Measurements from ENCODE around the gene DNAJC8. TPM values are rescaled to one million over a fixed set of nuclear protein-coding genes. Genes with fewer than 3 reads are reported as not detected.

Gene DNAJC8
- total RNA-seq, 5 donors from 2014 or later (not counting 1 experiment from before 2014, with no cell fraction given) = 61.8 to 68.0 (median 67.2) TPM

DNA sequence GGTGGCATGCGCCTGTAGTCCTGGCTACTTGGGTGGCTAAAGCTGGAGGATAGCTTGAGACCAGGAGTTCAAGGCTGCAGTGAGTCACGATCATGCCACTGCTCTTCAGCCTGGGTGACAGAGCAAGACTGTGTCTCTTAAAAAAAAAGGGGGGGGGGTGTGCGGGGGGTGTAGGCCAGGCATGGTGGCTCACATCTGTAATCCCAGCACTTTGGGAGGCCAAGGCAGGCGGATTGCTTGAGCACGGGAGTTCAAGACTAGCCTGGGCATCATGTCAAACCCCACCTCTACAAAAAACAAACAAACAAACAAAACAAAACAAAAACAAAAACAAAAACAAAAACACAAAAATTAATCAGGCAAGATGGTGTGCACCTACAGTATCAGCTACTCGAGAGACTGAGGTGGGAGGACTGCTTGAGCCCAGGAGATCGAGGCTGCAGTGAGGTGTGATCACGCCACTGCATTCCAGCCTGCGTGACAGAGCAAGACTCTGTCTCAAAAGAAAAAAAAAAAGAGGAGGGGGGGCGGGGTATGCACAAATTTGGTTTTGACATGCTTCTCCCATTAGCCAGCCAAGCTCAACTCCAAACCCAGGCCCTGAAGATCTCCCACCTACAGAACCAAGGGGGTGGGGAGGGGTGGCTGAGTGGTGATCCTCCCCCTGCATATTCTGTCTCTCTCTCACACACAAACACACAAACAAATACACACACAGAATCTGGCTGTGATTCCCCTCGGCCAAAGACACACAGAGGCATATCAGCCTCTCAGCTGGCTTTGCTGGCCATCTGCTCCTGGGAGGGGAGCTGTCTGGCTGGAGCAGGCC lies 59.5 kb downstream of the DNAJC8 start:
- Histone ChIP-seq H3K4me1 (ENCODE audit: control insufficient read depth in 1 of 2, extremely low read depth in 1 of 2, insufficient read depth in 2 of 2, low read length in 2 of 2) (peaks cover 17 to 53% of the 10 kb centered on the region in 2 experiments), H3K36me3 (ENCODE audit: control insufficient read depth in 2 of 2, extremely low read depth in 1 of 2, insufficient read depth in 1 of 2, low read length in 1 of 2) (no peaks in the 10 kb centered on the region), H3K4me3 (ENCODE audit: control insufficient read depth in 1 of 2, extremely low read depth in 1 of 2, low read length in 1 of 2) (no peak overlapping the region), H3K9me3 (no peaks in the 10 kb centered on the region), H3K27ac (ENCODE audit: low read length) (no peak overlapping the region), H3K27me3 (replicated peaks in 1 of 2; ENCODE audit: control insufficient read depth in 2 of 2, extremely low read depth in 1 of 2, insufficient read depth in 2 of 2, low read length in 1 of 2) (peaks cover 0 to 17% of the 10 kb centered on the region in 2 experiments)
- Mint-ChIP-seq H3K4me3 (no peak overlapping the region), H3K27ac (no peak overlapping the region), H3K9me3 (no peaks in the 10 kb centered on the region), H3K4me1 (peaks cover 40 to 64% (median 43%) of the 10 kb centered on the region in 3 donors), H3K27me3 (no peaks in the 10 kb centered on the region), H3K36me3 (no peaks in the 10 kb centered on the region)
- WGBS (ENCODE audit: insufficient coverage) = 70% methylated on average over 4 of the region's 11 CpGs
- ChIA-PET POLR2A (no interaction called here), CTCF (interaction anchor here in 1 of 2 donors (0.6 kb wide), 1 partner anchor 11 kb away, joined by 6 read pairs; no protein-coding TSS in a partner anchor)
- DNase-seq (no peak), ATAC-seq (replicated peaks in 1 of 4) (no peak)

DNA sequence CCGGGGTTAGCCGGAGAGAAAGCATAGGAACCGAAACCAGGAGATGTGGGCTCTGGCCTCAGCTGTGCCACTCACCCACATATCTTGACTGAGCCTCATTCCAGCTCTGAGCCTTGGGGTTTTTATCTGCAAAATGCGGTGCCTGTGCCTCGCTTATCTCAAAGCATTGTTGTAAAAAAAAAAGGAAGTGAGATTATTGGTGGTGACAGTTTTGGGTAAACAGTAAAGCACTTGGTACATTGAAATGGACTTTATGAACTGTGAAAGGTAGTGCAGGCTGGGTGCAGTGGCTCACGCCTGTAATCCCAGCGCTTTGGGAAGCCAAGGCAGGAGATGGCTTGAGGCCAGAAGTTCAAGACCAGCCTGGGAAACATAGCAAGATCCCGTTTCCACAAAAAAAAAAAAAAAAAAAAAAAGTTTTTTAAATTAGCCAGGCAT lies 60.1 kb downstream of the DNAJC8 start:
- Mint-ChIP-seq H3K4me1 (peaks cover 43 to 67% (median 45%) of the 10 kb centered on the region in 3 donors), H3K4me3 (peak overlapping the region; percentile 17 to 78 (median 59)), H3K36me3 (no peaks in the 10 kb centered on the region), H3K27ac (peak overlapping the region; percentile 47 to 64), H3K27me3 (no peaks in the 10 kb centered on the region), H3K9me3 (no peaks in the 10 kb centered on the region)
- POLR2A ChIA-PET = interaction anchor here in 1 of 2 donors (0.6 to 0.7 kb wide), 2 partner anchors 124 to 743 kb away, joined by 5 read pairs; no protein-coding TSS in a partner anchor
- peak in 2 of 4 experiments; percentile 35 to 43 for ATAC-seq (replicated peaks in 1 of 4)
- 10% methylated on average over 4 of the region's 8 CpGs for WGBS (ENCODE audit: insufficient coverage)
- H3K9me3 ChIP-seq = no peaks in the 10 kb centered on the region
- no peaks in the 10 kb centered on the region for H3K36me3 ChIP-seq (ENCODE audit: control insufficient read depth in 2 of 2, extremely low read depth in 1 of 2, insufficient read depth in 1 of 2, low read length in 1 of 2)
- no peak overlapping the region for H3K4me3 ChIP-seq (ENCODE audit: control insufficient read depth in 1 of 2, extremely low read depth in 1 of 2, low read length in 1 of 2)
- DNase-seq = peak in 21 of 35 experiments; percentile 3 to 51 (median 24)
- peaks cover 17 to 54% of the 10 kb centered on the region in 2 experiments for H3K4me1 ChIP-seq (ENCODE audit: control insufficient read depth in 1 of 2, extremely low read depth in 1 of 2, insufficient read depth in 2 of 2, low read length in 2 of 2)
- H3K27ac ChIP-seq (ENCODE audit: low read length) = no peak overlapping the region
- peaks cover 0 to 17% of the 10 kb centered on the region in 2 experiments for H3K27me3 ChIP-seq (replicated peaks in 1 of 2; ENCODE audit: control insufficient read depth in 2 of 2, extremely low read depth in 1 of 2, insufficient read depth in 2 of 2, low read length in 1 of 2)
- CTCF ChIA-PET = no interaction called here

DNA sequence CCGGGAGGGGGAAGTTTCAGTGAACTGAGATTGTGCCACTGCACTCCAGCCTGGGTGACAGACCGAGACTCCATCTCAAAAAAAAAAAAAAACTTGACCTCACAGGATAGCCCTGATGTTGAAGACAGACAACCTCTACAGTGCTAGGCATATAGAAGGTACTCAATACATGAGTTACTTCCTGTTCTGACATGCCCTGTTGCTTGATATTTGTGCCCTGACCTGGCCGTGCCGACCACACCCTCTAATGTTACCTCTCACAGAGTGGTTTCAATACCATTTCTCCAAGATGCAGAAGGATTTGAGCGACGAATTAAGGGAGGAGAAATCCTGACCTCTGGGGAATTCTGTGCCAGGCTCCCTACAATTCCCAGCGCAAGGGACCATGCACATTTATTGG lies 61.6 kb downstream of the DNAJC8 start:
- no peak for ATAC-seq (replicated peaks in 1 of 4)
- ChIA-PET CTCF (no interaction called here), POLR2A (no interaction called here)
- Mint-ChIP-seq H3K9me3 (no peaks in the 10 kb centered on the region), H3K27ac (peak overlapping the region in 1 of 2 donors; percentile 24), H3K4me3 (no peak overlapping the region), H3K4me1 (peaks cover 43 to 61% (median 45%) of the 10 kb centered on the region in 3 donors), H3K27me3 (no peaks in the 10 kb centered on the region), H3K36me3 (no peaks in the 10 kb centered on the region)
- H3K9me3 ChIP-seq = no peaks in the 10 kb centered on the region
- H3K36me3 ChIP-seq (ENCODE audit: control insufficient read depth in 2 of 2, extremely low read depth in 1 of 2, insufficient read depth in 1 of 2, low read length in 1 of 2) = peaks cover 0 to 2% of the 10 kb centered on the region in 2 donors
- WGBS (ENCODE audit: insufficient coverage) = 80% methylated on average over 2 of the region's 7 CpGs
- H3K27ac ChIP-seq (ENCODE audit: low read length) = no peak overlapping the region
- H3K4me3 ChIP-seq (ENCODE audit: control insufficient read depth in 1 of 2, extremely low read depth in 1 of 2, low read length in 1 of 2) = no peak overlapping the region
- peaks cover 17 to 54% of the 10 kb centered on the region in 2 experiments for H3K4me1 ChIP-seq (ENCODE audit: control insufficient read depth in 1 of 2, extremely low read depth in 1 of 2, insufficient read depth in 2 of 2, low read length in 2 of 2)
- peaks cover 0 to 17% of the 10 kb centered on the region in 2 experiments for H3K27me3 ChIP-seq (replicated peaks in 1 of 2; ENCODE audit: control insufficient read depth in 2 of 2, extremely low read depth in 1 of 2, insufficient read depth in 2 of 2, low read length in 1 of 2)
- no peak for DNase-seq

DNA sequence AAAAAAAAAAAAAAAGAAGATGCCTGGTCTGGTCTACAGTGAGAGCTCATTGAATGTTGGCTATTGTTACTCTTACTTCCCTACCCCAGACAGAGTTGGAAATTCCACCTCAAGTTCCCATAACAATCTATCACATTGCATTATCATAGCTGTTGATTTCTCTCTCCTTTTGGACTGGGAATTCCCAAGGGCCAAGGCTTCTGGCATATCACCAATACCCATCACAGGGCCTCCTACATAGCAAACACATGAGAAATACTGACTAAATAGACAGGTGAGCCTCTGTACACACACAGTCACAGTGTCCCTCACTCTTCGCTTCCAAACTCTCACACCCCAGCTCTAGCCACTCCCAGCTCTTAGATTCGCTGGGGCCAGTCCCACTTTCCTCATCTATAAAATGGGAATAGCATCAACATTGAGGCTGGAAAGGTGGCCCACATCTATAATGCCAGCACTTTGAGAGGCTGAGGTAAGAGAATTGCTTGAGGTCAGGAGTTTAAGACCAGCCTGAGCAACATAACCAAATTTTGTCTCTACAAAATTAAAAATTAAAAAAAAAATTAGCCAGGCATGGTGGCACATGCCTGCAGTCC lies 62.7 kb downstream of the DNAJC8 start:
- WGBS (ENCODE audit: insufficient coverage) = no CpG with 5 or more reads among the region's 2 CpGs
- ATAC-seq (replicated peaks in 1 of 4) (no peak), DNase-seq (no peak)
- Mint-ChIP-seq H3K27me3 (no peaks in the 10 kb centered on the region), H3K36me3 (no peaks in the 10 kb centered on the region), H3K4me1 (peaks cover 43 to 59% (median 45%) of the 10 kb centered on the region in 3 donors), H3K4me3 (peak overlapping the region in 1 of 3 donors; percentile 49), H3K9me3 (no peaks in the 10 kb centered on the region), H3K27ac (no peak overlapping the region)
- ChIA-PET POLR2A (no interaction called here), CTCF (interaction anchor here (0.6 to 1.2 kb wide), 5 partner anchors 16 to 82 kb away, joined by 3 to 5 read pairs (median 3); partner anchors contain the start of gene EYA3 (in 1 of the 2))
- peaks cover 0 to 3% of the 10 kb centered on the region in 2 donors for H3K36me3 ChIP-seq (ENCODE audit: control insufficient read depth in 2 of 2, extremely low read depth in 1 of 2, insufficient read depth in 1 of 2, low read length in 1 of 2)
- H3K4me3 ChIP-seq (ENCODE audit: control insufficient read depth in 1 of 2, extremely low read depth in 1 of 2, low read length in 1 of 2) = no peak overlapping the region
- H3K9me3 ChIP-seq = no peaks in the 10 kb centered on the region
- no peak overlapping the region for H3K27ac ChIP-seq (ENCODE audit: low read length)
- H3K27me3 ChIP-seq (replicated peaks in 1 of 2; ENCODE audit: control insufficient read depth in 2 of 2, extremely low read depth in 1 of 2, insufficient read depth in 2 of 2, low read length in 1 of 2) = peaks cover 0 to 11% of the 10 kb centered on the region in 2 experiments
- peaks cover 17 to 54% of the 10 kb centered on the region in 2 experiments for H3K4me1 ChIP-seq (ENCODE audit: control insufficient read depth in 1 of 2, extremely low read depth in 1 of 2, insufficient read depth in 2 of 2, low read length in 2 of 2)

DNA sequence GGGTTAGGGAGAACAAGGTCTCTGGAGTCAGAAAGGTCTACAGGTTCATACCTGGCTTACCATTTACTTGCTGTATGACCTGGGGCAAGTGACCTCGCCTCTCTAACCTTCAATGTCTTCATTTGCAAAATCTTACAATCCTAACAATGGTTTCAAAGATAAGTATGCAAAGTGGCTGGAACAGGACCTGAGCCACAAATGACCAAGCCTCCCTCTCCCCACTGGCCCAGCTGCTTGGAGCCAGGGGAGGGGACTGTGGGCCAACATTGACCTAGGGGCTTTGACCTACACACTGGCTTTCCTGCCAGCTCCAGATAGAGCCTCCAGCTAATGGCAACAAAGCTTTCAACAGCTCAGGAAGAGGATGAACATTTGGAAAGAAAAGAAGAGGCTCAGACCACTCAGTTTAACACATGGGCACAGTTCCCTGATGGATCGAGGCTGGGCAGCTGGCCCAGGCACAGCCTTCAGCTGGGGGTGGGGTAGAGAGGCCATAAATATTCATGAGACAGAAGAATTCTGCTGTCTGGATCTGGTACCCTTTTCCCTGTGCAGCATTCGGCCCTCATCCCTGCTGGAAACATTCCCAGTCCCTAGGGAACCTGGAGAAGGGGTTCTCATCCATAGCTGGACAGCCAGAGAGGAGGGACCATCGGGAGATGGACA lies 69.2 kb downstream of the DNAJC8 start:
- Mint-ChIP-seq H3K36me3 (no peaks in the 10 kb centered on the region), H3K9me3 (no peaks in the 10 kb centered on the region), H3K27ac (no peak overlapping the region), H3K4me1 (peaks cover 5 to 10% (median 6%) of the 10 kb centered on the region in 3 donors), H3K27me3 (peaks cover 2 to 11% of the 10 kb centered on the region in 2 donors), H3K4me3 (no peak overlapping the region)
- WGBS (ENCODE audit: insufficient coverage) = 100% methylated on average over 1 of the region's 4 CpGs
- peaks cover 2 to 4% of the 10 kb centered on the region in 2 experiments for H3K4me1 ChIP-seq (ENCODE audit: control insufficient read depth in 1 of 2, extremely low read depth in 1 of 2, insufficient read depth in 2 of 2, low read length in 2 of 2)
- peaks cover 0 to 6% of the 10 kb centered on the region in 2 experiments for H3K27me3 ChIP-seq (replicated peaks in 1 of 2; ENCODE audit: control insufficient read depth in 2 of 2, extremely low read depth in 1 of 2, insufficient read depth in 2 of 2, low read length in 1 of 2)
- ATAC-seq (replicated peaks in 1 of 4) = no peak
- no peaks in the 10 kb centered on the region for H3K9me3 ChIP-seq
- CTCF ChIA-PET = interaction anchor here in 1 of 2 donors (0.6 kb wide), 1 partner anchor 262 kb away, joined by 3 read pairs; no protein-coding TSS in a partner anchor
- no peak for DNase-seq
- POLR2A ChIA-PET = interaction anchor here in 1 of 2 donors (0.6 kb wide), 1 partner anchor 1419 kb away, joined by 4 read pairs; no protein-coding TSS in a partner anchor
- H3K36me3 ChIP-seq (ENCODE audit: control insufficient read depth in 2 of 2, extremely low read depth in 1 of 2, insufficient read depth in 1 of 2, low read length in 1 of 2) = peaks cover 0 to 3% of the 10 kb centered on the region in 2 donors
- H3K27ac ChIP-seq (ENCODE audit: low read length) = no peak overlapping the region
- H3K4me3 ChIP-seq (ENCODE audit: control insufficient read depth in 1 of 2, extremely low read depth in 1 of 2, low read length in 1 of 2) = no peak overlapping the region

DNA sequence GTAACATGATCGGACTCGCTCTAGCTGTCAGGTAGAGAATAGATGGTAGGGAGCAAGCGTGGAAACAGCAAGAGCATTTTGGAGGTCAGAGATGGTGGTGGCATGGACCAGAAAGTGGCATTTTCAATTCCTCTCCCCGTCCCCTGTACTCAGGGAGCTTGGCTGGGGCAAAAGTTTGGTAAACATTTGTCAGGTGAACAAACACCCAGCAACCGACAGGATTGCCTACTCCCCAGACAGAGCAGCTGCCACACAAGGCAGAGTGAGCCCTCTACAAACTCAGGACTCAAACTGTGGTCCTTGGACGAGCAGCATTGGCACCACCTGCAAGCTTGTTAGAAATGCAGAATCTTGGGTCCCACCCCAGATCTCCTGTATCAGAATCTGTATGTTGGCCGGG lies 70.7 kb downstream of the DNAJC8 start:
- H3K27ac Mint-ChIP-seq = no peak overlapping the region
- peaks cover 0 to 6% of the 10 kb centered on the region in 2 experiments for H3K27me3 ChIP-seq (replicated peaks in 1 of 2; ENCODE audit: control insufficient read depth in 2 of 2, extremely low read depth in 1 of 2, insufficient read depth in 2 of 2, low read length in 1 of 2)
- no peaks in the 10 kb centered on the region for H3K36me3 Mint-ChIP-seq
- no peak for ATAC-seq (replicated peaks in 1 of 4)
- no peak overlapping the region for H3K4me3 ChIP-seq (ENCODE audit: control insufficient read depth in 1 of 2, extremely low read depth in 1 of 2, low read length in 1 of 2)
- no peaks in the 10 kb centered on the region for H3K9me3 Mint-ChIP-seq
- no peak overlapping the region for H3K4me3 Mint-ChIP-seq
- no peak overlapping the region for H3K27ac ChIP-seq (ENCODE audit: low read length)
- H3K4me1 ChIP-seq (ENCODE audit: control insufficient read depth in 1 of 2, extremely low read depth in 1 of 2, insufficient read depth in 2 of 2, low read length in 2 of 2) = no peaks in the 10 kb centered on the region
- no peak for DNase-seq
- no peaks in the 10 kb centered on the region for H3K9me3 ChIP-seq
- peaks cover 2 to 11% of the 10 kb centered on the region in 2 donors for H3K27me3 Mint-ChIP-seq
- H3K36me3 ChIP-seq (ENCODE audit: control insufficient read depth in 2 of 2, extremely low read depth in 1 of 2, insufficient read depth in 1 of 2, low read length in 1 of 2) = peaks cover 0 to 3% of the 10 kb centered on the region in 2 donors
- ChIA-PET CTCF (interaction anchor here in 1 of 2 donors (1.3 kb wide), 1 partner anchor 71 kb away, joined by 3 read pairs; no protein-coding TSS in a partner anchor), POLR2A (no interaction called here)
- H3K4me1 Mint-ChIP-seq = peaks cover 0 to 3% (median 0%) of the 10 kb centered on the region in 3 donors
- WGBS (ENCODE audit: insufficient coverage) = 93% methylated on average over 5 of the region's 7 CpGs

Measured in T-cell (primary cell).